Measurements from ENCODE around the gene ORC2.
A peak's percentile ranks its signal among the peaks of the same experiment; 100 is the strongest.
"Not testable (repeated sequence)": the region's sequence is repeated elsewhere in the genome, so short reads cannot be mapped to it uniquely, and the experiment has no call there.

The ORC2 gene

DNA sequence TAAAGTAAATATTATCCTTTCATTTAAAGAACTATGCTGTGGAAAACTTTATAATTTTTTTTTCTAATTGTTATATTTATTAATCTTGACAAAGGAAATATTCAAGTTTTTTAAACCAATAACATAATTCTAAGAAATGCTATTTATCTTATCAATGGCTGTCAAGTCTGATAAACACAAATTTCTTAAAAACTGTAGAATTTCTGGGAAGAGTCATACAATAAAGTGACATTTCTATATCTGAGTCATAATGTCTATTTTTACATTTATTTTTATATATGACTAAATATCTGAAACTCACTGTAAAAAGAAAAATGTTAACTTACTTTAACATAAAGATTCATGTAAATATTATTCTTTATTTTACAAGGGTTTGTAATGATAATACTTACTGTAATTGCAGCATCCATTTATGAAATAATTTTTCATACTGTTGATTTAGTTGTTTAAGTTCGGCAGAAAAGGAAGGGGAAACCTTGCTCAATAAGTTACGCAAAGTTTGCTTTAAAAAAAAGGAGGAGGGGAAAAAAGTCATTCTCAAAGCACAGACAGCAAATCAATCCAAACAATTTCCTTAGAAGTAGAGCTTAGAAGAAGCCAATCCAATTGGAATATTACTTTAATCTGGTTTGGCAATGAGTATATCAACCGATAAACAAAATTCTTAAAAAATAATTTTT, 32.4 kb downstream of the ORC2 start:
- DNase-seq (ENCODE audit: low spot score) = no peak

- no peak for DNase-seq (ENCODE audit: low spot score)
Measured at GRCh38 chr2:200929334-200930249, 33.9 kb downstream of the ORC2 start.

DNA sequence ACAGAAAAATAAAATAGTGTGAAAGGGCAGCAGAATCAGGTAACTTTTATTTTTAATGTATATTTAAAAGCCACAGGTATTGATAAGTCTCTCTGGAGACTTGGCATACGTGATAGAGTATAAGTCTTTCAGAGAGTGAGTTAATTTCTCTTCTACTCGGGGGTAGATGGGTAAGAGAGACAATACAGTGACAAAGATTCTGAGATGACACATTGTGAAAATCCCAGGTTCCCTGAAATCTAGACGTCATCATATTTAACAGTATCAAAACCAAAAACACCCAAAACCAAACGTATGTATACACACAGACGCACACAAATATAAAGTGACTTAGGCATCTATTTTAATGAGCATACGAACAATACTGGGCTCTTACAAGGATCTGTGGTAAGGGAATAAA, 41.0 kb downstream of the ORC2 start:
- no peak for DNase-seq (ENCODE audit: low spot score)

DNA sequence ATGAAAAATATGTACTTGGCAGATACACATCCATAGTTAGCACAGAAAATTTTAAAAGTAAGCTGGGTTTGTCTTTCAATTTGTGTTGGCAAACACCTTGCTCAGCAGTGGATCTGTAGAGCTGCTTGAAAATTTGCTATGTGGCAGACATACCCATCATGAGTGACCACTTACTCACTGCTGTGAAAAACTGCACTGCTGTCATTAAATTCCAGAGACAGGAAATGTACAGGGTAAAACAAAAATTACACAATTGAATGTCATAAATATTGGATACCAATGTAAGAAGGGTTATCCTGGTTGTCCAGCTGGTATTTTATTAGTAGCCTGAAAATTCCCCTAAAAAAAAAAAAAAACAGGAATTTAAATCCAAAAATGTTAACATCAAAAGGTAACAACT, 49.8 kb downstream of the ORC2 start:
- DNase-seq (ENCODE audit: low spot score) = no peak

GRCh38 chr2:200909958-200910357, 53.5 kb downstream of the ORC2 start:
- DNase-seq (ENCODE audit: low spot score) = no peak

GRCh38 chr2:200905618-200906296, 57.7 kb downstream of the ORC2 start:
- DNase-seq (ENCODE audit: low spot score) = peak; percentile 83

GRCh38 chr2:200901459-200902072, 61.9 kb downstream of the ORC2 start:
- DNase-seq (ENCODE audit: low spot score) = peak; percentile 90

GRCh38 chr2:200899482-200899881, 64.0 kb downstream of the ORC2 start:
- no peak for DNase-seq (ENCODE audit: low spot score)

GRCh38 chr2:200888704-200889625, 74.5 kb downstream of the ORC2 start, which contains the start of the genes NIF3L1 and PPIL3:
TSS of gene NIF3L1 (plus strand) at chr2:200889371. CDS start at chr2:200891944, 2,573 bp downstream.
TSS of gene PPIL3 (minus strand) at chr2:200889077. CDS start at chr2:200887615, 1,462 bp downstream.
- peak; percentile 96 for DNase-seq (ENCODE audit: low spot score)

GRCh38 chr2:200881715-200882249, 81.7 kb downstream of the ORC2 start:
- DNase-seq (ENCODE audit: low spot score) = not testable (repeated sequence)

- no peak for DNase-seq (ENCODE audit: low spot score)
Measured at GRCh38 chr2:200878289-200878880, 85.1 kb downstream of the ORC2 start.

- DNase-seq (ENCODE audit: low spot score) = no peak
Measured at GRCh38 chr2:200877443-200877842, 86.0 kb downstream of the ORC2 start.

GRCh38 chr2:200873560-200873959, 89.9 kb downstream of the ORC2 start:
- DNase-seq (ENCODE audit: low spot score) = no peak

GRCh38 chr2:200871151-200871550, 92.3 kb downstream of the ORC2 start:
- no peak for DNase-seq (ENCODE audit: low spot score)

- DNase-seq (ENCODE audit: low spot score) = no peak
Measured at GRCh38 chr2:200869014-200869413, 94.4 kb downstream of the ORC2 start.

DNA sequence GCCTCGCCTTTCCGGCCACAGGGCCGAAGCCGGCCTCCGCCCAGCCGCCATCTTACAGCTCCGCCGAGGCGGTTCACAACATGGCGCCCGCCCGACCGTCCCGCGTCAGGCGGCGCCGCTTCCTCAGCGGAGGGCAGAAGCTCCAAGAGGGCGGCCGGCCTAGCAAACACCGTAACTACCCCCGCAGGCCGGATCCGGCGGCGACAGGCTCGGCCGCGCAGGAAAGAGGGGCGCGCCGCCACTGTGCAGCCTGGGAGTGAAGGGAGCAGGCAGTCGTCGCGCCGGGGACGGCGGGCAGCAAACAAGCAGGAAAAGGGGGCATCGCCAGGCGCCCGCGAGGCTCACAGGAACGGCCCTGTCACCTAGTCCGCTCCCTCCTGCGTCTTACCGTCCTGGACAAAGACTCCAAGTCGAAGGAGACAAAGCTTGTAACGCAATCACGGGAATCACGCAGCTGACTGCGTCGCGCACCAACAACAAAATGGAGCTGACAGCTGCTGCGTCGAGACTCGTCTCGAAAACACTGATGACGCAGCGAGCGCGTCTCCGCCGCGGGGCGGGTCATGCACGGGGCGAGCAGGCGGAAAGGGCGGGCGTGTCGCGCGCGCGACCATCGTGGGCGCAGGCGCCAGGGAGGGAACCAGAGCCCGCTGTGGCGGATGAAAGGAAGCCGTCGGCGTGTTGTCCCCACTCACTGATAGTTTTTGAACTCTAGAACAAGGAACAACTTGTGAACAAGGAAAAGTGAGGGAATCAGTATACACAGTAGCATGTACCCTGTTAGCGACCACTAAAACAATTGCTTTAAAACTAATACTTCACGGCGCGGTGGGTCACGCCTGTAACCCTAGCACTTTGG, 99.1 kb downstream of the ORC2 start, which contains the start of gene CLK1:
TSS of gene CLK1 (minus strand) at position 483 of the 859 bp plus-strand sequence. CDS start 2,796 bp downstream, outside the sequence.
- peak; percentile 97 for DNase-seq (ENCODE audit: low spot score)

- DNase-seq (ENCODE audit: low spot score) = no peak
Measured at GRCh38 chr2:200863782-200864175, 99.7 kb downstream of the ORC2 start.

DNA sequence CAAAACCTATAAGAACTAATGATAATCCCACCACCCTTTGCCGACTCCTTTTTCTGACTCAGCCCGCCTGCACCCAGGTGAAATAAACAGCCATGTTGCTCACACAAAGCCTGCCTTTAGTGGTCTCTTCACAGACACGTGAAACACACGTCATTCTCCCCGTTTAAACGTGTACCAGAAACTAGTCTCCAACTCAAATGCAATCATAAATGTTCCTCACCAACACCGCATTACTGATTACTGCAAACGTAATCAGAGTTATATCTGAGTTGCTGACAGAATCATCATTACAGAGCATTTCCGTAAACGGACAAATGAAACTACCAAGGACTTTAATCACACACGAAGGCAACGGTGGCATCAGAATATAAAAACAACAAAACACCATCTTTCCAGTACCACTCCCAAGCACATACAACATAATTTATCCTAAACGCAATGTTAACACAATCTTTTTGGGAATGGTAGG, 100.9 kb downstream of the ORC2 start:
- DNase-seq (ENCODE audit: low spot score) = peak; percentile 82

DNA sequence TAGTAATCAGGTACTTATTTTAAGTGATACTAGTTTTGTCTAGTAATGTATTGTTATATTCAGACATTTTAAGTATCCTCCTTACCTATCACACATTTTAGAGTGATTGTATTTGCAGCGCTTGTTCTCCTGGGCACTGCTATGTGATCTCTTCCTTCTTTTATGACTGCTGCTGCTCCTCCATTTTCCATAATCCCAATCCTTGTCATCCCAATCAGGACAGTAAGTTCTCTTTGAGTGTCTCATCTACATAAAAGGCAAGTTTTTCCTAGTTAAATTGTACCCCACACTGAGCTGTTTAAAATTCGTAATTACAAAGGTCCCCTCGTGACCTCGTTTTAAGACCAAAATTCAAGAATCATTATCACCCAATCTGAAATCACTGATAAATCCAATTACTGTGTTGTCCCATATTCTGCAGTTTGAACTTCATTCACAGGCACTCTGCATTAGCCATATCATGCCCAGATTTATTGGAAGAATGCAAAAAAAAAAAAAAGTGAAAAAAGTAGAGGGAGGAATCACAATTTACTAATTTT, 101.8 kb downstream of the ORC2 start:
- DNase-seq (ENCODE audit: low spot score) = peak; percentile 44
